K562 treated with DMSO at 1 percent for 24 hours (cell line): ENCODE data around the gene FAM89B. TPM values are rescaled to one million over a fixed set of nuclear protein-coding genes. Genes with fewer than 3 reads are reported as not detected.

ENCODE experiments used
- total RNA-seq: library from RNA; unstranded; fragments of 300-600 nt; gene quantifications from 2 replicates; pipeline ENCODE4 v1.2.3, GENCODE V29; 2022; ENCODE audit warnings: low read depth; ENCODE audit not compliant: insufficient read depth

Gene FAM89B
- total RNA-seq: 140 and 142 TPM in 2 replicates

DNA sequence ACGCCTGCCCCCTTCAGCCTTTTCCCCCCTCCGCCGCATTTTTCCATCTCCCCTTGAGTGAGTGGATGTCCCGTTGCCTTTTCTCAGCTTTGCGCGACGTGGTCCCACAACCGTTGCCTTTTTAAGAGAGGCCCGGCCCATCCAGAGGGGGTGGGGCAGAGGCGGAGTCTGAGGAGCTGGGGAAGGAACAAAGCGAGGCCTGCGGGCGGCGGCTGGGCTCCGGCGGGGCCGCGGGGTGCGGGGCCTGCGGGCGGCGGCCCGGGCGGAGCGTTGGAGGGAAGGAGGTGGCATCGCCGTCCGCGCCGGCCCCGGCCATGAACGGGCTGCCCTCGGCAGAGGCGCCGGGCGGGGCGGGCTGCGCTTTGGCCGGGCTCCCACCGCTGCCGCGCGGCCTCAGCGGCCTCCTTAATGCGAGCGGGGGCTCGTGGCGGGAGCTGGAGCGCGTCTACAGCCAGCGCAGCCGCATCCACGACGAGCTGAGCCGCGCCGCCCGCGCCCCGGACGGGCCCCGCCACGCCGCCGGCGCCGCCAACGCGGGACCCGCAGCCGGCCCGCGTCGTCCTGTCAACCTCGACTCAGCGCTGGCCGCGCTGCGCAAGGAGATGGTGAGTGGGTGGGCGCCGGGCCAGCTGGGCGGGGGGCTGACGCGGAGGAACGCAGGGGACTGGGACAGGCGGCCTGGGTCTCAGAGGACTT is at the start of gene FAM89B:
Gene FAM89B, plus strand, starts transcription at position 183 of the 696 bp plus-strand sequence. Its CDS starts 132 bp downstream, at position 315.

DNA sequence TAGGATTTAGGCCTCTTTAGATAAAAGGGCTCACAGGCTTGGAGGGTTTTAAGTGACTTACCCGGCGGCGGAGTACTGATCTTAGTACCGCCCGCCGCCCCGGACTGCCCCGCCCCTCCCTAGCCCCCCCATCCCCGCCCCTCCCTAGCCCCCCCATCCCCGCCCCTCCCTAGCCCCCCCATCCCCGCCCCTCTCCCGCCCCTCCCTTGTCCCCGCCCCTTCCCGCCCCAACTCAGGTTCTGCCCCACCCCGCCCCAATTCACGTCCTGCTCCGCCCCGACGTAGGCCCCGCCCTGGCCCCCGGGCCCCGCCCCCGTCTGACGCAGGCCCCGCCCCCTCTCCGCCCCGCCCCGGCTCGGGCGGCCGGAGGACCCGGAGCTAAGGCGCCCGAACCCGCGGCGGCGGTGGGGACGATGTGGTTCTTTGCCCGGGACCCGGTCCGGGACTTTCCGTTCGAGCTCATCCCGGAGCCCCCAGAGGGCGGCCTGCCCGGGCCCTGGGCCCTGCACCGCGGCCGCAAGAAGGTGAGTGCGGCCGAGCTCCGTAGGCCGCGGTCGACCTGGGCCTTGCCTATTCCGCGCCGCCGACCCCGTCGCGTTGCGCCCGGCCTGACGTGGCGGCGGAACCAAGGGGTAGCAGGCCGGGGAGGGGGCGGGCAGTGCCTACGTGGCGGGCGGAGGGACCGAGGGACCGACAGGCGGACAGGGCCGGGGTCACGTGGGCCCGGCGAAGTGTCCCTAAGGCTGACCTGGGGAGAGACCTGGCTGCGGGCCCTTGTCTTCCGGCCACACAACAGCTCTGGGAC is 47.4 kb upstream of the FAM89B start, which contains the start of gene SCYL1:
Gene SCYL1, plus strand, starts transcription at position 343 of the 805 bp plus-strand sequence. Its CDS starts 71 bp downstream, at position 414.

GRCh38 chr11:65558002-65558929 is 14.1 kb upstream of the FAM89B start, which contains the start of gene LTBP3:
Gene LTBP3 (minus strand): TSS chr11:65558359. CDS start chr11:65557959, 400 bp downstream.

GRCh38 chr11:65569973-65570918 is 2.1 kb upstream of the FAM89B start, which contains the start of gene ZNRD2:
Gene ZNRD2 (plus strand): TSS chr11:65570477. CDS start chr11:65570492, 15 bp downstream.

DNA sequence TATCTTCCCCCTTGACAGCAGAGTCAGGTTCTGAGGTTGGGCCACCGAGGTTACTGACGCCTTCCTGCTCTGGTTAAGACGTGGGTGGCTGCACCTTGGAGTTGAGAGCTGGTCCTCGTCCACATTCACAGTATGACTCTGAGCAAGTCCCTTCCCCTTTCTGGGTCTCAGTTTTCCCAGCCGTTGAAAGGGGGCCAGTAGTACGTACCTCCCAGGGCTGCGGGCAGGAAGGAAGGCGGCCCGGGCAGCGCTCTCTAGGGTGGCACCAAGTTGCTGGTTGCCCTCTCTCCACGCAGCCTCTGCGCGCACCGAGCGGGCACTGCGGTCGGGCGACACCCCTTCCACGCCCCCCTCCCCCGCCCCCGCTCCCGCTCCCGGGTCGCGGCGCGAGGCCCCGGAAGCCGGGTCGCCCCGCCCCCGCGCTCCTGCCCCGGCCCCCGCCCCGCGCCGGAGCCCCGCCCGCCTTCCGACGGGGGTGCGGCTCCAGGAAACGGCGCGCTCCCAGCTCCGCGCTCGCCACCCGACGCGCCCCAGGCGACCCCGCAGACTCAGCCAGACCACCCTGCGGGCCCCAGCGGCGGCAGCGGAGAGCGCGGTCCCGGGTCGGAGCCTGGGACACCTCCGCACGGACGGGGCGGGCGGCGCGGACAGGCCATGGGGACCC is 3.4 kb downstream of the FAM89B start, which contains the start of gene EHBP1L1:
Gene EHBP1L1, plus strand, starts transcription at position 486 of the 664 bp plus-strand sequence. CDS start 250 bp downstream, outside the sequence.

DNA sequence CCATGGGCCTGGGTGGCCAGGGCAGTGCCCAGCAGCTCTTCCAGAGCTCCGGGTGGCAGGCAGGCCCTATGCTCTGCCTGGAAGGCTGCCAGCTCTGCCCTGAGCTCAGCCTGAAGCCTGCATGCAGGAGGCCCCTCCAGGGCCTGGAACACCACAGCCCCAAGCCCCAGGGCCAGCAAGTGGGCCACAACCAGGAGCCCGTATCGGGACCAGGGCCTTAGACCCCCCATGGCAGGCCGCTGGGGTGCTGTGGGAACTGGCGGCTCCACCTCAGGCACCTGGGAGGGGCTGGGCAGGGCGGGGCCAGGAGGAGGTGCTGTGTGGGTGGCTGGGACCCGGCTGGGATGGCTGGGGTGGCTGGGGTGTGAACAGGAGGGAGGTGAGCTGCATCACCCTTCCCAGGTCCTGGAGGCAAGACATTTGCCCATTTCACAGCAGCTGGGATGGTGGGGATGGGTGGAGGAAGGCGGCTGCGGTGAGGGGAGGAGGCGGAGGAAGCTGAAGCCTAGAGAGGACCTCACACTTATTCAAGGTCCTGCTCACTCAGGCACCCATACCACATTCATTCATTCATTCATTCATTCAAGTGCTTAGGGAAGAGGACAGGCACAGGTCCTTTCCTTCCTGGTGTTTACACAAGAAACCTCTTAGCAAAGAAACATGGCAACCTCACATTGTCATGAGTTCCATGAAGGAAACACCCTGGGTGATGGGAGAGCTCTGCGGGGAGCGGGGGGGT is 23.4 kb downstream of the FAM89B start, which contains the start of gene KCNK7:
Gene KCNK7, minus strand, starts transcription at position 258 of the 739 bp plus-strand sequence. Its CDS starts 28 bp downstream, at position 230.

GRCh38 chr11:65615229-65615949 is 43.1 kb downstream of the FAM89B start, which contains the start of gene PCNX3:
Gene PCNX3 (plus strand): TSS chr11:65615776. CDS start chr11:65616312, 536 bp downstream.

Other genes with a start within 250 kb of the FAM89B start
- 67.3 and 67.9 TPM in 2 replicates for gene DPF2, start 238.7 kb upstream of the FAM89B start, total RNA-seq
- gene TIGD3, start 217.8 kb upstream of the FAM89B start, total RNA-seq: 6.7 and 8.9 TPM in 2 replicates
- 2.3 and 3.4 TPM in 2 replicates for gene SLC25A45, start 189.9 kb upstream of the FAM89B start, total RNA-seq
- 63.0 and 66.6 TPM in 2 replicates for gene FRMD8, start 185.9 kb upstream of the FAM89B start, total RNA-seq
- gene NEAT1, start 149.7 kb upstream of the FAM89B start, total RNA-seq: 25.4 and 31.8 TPM in 2 replicates
- gene MALAT1, start 73.5 kb upstream of the FAM89B start, total RNA-seq: 92.6 and 97.2 TPM in 2 replicates
- 135 and 143 TPM in 2 replicates for gene SCYL1, start 47.5 kb upstream of the FAM89B start, total RNA-seq
- 42.3 and 45.8 TPM in 2 replicates for gene LTBP3, start 14.2 kb upstream of the FAM89B start, total RNA-seq
- 65.6 and 76.3 TPM in 2 replicates for gene ZNRD2, start 2.1 kb upstream of the FAM89B start, total RNA-seq
- gene EHBP1L1, start 3.5 kb downstream of the FAM89B start, total RNA-seq: 83.0 and 84.8 TPM in 2 replicates
- 4.0 and 4.8 TPM in 2 replicates for gene KCNK7, start 23.3 kb downstream of the FAM89B start, total RNA-seq
- gene MAP3K11, start 41.7 kb downstream of the FAM89B start, total RNA-seq: 93.2 and 97.7 TPM in 2 replicates
- gene PCNX3, start 43.2 kb downstream of the FAM89B start, total RNA-seq: 52.3 and 54.3 TPM in 2 replicates
- gene SIPA1, start 65.6 kb downstream of the FAM89B start, total RNA-seq: 99.8 and 104 TPM in 2 replicates
- 76.3 and 79.5 TPM in 2 replicates for gene RELA, start 90.4 kb downstream of the FAM89B start, total RNA-seq
- gene KAT5, start 139.7 kb downstream of the FAM89B start, total RNA-seq: 50.5 and 58.6 TPM in 2 replicates
- 50.7 and 64.2 TPM in 2 replicates for gene RNASEH2C, start 148.3 kb downstream of the FAM89B start, total RNA-seq
- 43.7 and 44.6 TPM in 2 replicates for gene AP5B1, start 208.4 kb downstream of the FAM89B start, total RNA-seq
- gene OVOL1, start 214.5 kb downstream of the FAM89B start, total RNA-seq: not detected in 2 replicates